ENCODE data around the gene MTUS2.
"Not testable (repeated sequence)": the region's sequence is repeated elsewhere in the genome, so short reads cannot be mapped to it uniquely, and the experiment has no call there.

The MTUS2 gene

DNA sequence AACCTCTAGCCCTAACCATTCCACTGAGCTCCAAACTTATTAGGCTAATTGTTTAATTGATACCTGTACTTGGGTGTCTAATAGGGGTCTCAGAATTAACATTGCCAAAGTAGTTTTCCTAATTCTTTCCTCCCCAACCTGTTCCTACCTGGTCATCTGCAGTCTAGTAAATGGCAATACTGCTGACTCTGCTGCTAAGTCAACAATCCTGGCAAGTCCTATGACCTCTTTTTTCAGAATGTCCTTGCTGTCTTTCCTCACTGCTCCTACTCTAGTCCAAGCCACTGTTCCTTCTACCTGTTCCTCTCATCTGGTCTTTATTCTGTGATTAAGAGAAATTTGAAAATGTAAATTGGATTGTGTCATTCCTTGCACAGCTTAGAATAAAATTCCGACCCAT lies 143.9 kb downstream of the MTUS2 start:
- no peak for DNase-seq

- no peak for DNase-seq
Observed at GRCh38 chr13:28964803-28965202, 144.7 kb downstream of the MTUS2 start.

DNA sequence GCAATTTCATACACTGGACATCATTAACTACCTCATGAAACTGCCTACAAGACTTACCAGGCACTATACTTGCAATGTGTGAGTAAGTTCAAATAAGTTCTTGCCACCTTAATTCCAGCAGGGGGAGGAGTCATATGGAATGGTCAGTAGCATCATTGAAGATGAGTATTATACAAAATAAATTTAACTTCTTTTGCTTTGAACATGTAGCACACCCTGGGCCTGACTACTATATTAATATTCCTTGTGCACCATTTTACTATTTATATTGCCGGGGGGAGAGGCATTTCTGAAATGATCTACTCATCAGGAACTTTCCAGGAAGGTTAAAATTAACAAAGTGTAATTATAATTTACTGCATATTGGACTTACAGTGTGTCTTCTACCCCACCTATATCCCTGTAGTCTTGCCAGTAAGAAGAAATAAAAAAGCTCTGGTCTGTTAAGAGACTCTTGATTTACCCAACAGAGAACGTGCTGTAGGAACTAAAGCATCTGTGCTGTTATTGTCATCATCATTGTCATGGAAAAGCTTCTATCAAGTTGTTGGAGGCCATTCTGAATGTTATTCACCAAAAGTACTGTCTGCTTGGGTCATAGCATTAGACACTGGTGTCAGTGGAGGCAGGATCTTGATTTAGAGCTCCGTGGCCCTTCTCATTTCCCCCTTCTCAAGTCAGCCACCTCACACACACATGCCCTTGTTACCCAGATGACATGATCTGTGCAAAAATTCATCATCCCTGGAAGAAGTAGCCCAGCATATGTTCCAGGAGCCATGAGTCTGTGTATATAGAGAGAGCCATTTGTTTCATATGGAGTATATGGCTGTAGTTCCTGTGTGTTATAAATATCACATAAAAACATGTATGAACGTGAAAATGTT lies 147.1 kb downstream of the MTUS2 start:
- DNase-seq, result no peak

DNA sequence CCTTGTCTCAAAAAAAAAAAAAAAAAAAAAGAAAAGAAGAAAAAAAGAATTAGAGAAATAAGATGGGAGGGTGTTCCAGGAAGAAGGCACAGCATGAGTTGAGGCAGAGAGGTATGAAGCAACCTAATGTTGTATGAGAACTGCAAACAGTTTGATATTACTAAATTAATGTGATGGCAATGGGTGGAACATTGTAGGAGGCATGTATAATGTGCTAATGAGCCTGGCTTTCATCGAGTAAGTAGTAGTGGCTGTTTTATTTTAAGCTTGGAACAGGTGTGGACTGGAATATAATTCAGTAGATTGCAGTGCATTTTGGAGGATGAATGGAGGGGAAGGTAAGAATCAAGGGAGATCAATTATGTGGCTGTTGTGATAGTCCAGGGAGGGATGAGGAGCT lies 156.1 kb downstream of the MTUS2 start:
- no peak for DNase-seq

- no peak for DNase-seq
Observed at GRCh38 chr13:28976636-28977035, 156.5 kb downstream of the MTUS2 start.

- no peak for DNase-seq
Observed at GRCh38 chr13:28978574-28978973, 158.4 kb downstream of the MTUS2 start.

DNA sequence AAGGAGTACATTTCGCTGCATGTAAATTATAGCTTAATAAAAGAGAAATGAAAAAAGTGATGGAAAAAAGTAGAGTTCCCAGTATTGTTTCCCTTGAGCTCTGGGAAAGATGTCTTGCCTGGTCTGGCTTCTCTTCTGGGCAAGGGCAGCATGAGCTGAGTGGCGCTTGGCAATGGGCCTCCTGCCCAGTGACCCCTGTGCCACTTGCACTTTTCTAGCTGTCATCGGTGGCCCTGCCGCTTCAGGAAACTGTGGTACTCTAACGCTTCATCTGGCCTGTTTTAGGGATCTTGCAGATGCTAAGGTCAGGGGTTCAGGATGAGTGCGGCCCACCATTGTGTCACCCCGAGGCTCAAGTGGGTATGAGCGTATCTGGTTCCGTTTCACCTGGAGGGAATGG lies 161.4 kb downstream of the MTUS2 start:
- DNase-seq, result no peak

GRCh38 chr13:28983641-28984040 lies 163.5 kb downstream of the MTUS2 start:
- no peak for DNase-seq

GRCh38 chr13:28984326-28984725 lies 164.2 kb downstream of the MTUS2 start:
- no peak for DNase-seq

DNA sequence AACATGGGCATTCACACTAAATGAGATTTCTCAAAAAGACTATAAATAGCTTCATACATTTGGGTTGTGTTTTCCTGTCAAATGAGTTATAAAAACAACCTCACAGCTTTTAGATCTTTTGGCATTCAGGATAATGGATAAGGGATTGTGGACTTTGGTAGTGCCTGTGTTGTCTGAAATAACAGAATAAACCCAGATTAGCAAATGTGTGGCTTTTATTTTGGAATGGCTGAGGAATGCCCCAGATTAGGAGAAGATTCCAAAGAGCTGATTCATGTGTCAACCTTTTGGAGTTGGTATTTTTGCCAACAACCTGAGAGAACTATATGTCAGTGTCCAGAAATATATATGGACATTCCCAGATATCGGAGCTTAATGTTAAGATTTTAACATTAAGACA lies 164.7 kb downstream of the MTUS2 start:
- DNase-seq, result no peak

- DNase-seq, result not testable (repeated sequence)
Observed at GRCh38 chr13:28990378-28990777, 170.2 kb downstream of the MTUS2 start.

GRCh38 chr13:28991764-28992163 lies 171.6 kb downstream of the MTUS2 start:
- no peak for DNase-seq

- DNase-seq, result no peak
Observed at GRCh38 chr13:29000826-29001225, 180.7 kb downstream of the MTUS2 start.

GRCh38 chr13:29005035-29005762 lies 185.1 kb downstream of the MTUS2 start:
- DNase-seq, result no peak

DNA sequence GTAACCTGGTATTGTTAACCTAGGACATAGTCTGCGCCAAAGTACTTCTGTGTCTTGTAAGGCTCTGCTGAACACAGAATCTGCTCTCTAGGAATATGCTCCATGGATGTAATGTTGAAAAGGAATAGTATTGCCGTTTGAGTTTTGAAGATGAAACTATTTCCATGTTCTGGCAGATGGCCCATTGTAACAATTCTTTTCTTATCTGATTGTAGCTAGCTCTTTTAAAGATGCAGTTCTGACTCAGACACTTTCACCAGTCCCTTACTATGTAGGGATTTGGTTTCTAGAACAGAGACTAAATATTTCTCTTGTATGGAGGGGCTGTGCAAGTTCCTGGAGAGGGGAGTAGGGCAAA lies 185.6 kb downstream of the MTUS2 start:
- DNase-seq, result no peak

GRCh38 chr13:29006359-29006850 lies 186.3 kb downstream of the MTUS2 start:
- no peak for DNase-seq

GRCh38 chr13:29008296-29008695 lies 188.2 kb downstream of the MTUS2 start:
- DNase-seq, result no peak

DNA sequence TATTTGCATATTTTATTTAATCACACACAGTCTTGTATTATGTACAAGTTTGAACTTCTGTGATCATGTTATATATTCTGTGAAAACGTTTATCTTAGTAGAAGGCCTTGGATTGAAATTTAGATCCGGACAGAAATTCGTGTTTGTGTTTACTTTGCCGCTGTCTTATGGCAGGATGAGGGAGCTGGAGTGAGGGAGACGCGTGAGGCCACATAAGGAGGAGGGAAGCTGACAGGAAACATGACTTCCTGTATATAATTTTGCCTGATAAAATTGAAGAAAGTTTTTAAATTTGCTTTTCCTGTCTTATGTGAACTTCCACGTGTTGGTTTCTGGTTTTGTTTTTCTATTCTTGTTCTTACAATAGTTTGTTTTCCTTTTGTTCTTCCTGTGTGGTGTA lies 200.2 kb downstream of the MTUS2 start:
- DNase-seq, result no peak

DNA sequence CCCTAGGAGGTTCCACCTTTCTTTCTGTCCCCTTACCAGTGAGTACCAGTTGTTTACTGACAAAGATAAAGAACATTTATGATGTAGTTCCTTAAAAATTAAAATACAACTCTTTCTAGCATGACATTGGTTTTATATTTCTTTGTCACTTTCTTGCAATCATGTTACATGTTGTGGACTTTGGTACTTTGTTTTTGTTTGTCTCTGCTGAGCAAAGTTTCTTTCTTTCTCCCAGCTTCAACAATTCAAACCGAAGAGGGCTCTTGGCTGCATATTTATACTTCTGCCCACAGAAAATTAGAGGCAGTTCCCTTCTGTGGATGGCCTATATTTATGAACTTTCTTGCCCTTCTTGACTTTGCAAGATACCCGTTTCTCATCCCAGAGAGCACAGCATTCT lies 201.2 kb downstream of the MTUS2 start:
- no peak for DNase-seq

DNA sequence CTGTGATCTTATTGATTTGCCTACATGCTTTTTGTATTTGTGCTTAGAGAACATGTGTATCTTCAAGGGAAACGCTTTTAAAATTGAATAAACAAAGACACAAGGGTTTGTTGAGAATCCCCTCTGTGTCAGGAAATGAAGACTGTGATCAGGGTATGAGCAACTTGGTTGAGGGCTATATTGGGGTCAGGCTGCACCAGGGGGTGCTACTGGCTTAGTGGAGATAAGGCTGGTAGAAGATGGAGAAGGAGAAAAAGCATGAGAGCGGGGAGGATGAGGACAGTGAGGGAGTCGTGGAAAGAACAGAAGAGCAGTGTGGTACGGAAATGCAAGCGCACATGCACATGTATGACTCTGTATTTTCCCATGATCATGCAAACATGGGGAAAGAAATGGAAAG lies 201.6 kb downstream of the MTUS2 start:
- no peak for DNase-seq

DNA sequence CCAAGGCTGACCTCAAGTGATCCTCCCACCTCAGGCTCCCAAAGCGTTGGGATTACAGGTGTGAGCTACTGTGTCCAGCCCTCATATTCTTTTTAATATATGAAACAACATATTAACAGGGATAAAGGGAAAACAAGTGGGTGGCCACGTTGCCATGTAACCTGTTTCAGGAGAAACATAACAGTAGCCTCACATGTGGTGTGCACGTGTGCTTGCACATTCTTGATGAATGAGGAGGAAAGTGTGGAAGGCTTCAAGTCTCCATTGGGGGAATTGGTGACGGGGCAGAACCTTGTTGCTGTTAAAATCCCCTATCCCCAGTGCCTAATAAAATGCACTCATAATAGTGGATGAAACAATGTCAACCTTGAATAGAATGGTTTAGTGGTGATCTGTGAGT lies 202.3 kb downstream of the MTUS2 start:
- DNase-seq, result no peak

GRCh38 chr13:29022968-29023367 lies 202.8 kb downstream of the MTUS2 start:
- no peak for DNase-seq

DNA sequence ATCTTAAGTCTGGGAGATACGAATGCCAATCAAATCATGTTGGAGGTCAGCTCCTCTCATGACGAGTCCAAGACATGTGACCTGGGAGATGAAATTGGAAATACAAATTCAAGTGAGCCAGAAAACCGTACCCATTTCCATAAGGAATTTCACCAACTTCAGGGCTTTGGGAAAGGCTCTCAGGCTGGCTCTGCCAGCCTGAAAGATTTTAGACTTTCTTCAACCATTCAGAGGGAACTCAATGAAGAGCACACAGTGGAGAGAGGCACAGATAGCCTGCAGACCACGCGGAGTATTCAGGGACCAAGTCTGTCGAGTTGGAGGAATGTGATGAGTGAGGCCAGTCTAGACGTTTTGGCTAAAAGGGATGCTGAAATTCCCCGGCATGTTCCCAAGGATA lies 204.6 kb downstream of the MTUS2 start:
- no peak for DNase-seq

GRCh38 chr13:29028868-29029267 lies 208.7 kb downstream of the MTUS2 start:
- no peak for DNase-seq

All from DMS 273 treated with DMSO at 0.1 percent for 48 hours (cell line).